T-helper 1 cell treated with Interleukin-12 subunit alpha and Interleukin-12 subunit beta and Interleukin-4 antibody, amounts not matched to agents 30 ng/mL and 1 ng/mL, for 36 hours (primary cell): ENCODE data around the gene ITPR3. TPM values are rescaled to one million over a fixed set of nuclear protein-coding genes. Genes with fewer than 3 reads are reported as not detected.

Experiments
- intact Hi-C: fragments of 100-400 bp; cut with micrococcal nuclease; formaldehyde crosslinking; loops from one replicate; pipeline ENCODE4 v1.15.1; 2024
- total RNA-seq: library from RNA; stranded (reverse); gene quantifications from 2 replicates; pipeline ENCODE4 v1.2.3, GENCODE V29; 2022

The ITPR3 gene
- total RNA-seq, 1 donor from 2014 or later = 46.9 TPM

DNA sequence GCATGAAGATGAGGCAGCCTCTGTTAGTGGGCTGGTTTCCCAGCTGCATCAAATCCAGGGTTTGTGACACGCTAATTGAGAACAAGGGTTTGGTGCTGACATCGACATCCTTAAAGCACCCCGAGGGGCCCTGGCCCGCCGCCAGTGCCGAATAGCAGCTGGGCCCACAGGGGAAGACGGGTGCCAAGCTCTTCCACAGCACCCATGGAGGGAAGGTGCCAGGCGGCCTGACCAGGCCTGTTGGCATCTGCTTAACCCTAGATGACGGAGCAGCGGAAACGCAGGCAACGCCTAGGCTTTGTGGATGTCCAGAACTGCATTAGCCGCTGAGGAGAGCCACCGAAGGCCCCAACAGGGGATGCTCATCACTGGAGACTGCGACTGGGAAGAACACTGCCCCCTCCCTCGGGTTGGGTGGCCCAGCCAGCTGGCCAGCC lies 74.3 kb downstream of the ITPR3 start:
- intact Hi-C loops = no loop called here

DNA sequence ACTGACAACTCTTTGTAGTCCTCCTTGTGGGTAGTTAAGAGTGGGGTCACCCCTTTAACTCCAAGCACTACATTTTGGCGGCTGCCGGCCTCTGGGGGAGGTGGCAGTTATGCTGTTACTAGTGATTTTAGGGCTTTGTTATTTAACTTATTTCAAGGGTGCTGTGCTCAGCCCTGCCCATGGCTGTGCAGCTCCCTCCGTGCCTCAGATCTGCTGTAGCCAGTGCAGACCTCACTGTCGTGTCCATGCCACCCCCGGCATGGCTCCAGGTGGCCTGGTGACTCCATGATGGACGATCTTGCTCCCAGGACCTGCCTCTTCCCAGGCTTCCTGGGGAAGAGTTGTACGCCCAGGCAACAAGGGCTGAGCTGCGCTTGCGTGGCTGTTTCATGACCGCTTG lies 75.0 kb downstream of the ITPR3 start:
- intact Hi-C loops = loop anchor here (1.0 kb wide), 1 partner anchor 15 kb away; the partner anchor contains the start of gene UQCC2

DNA sequence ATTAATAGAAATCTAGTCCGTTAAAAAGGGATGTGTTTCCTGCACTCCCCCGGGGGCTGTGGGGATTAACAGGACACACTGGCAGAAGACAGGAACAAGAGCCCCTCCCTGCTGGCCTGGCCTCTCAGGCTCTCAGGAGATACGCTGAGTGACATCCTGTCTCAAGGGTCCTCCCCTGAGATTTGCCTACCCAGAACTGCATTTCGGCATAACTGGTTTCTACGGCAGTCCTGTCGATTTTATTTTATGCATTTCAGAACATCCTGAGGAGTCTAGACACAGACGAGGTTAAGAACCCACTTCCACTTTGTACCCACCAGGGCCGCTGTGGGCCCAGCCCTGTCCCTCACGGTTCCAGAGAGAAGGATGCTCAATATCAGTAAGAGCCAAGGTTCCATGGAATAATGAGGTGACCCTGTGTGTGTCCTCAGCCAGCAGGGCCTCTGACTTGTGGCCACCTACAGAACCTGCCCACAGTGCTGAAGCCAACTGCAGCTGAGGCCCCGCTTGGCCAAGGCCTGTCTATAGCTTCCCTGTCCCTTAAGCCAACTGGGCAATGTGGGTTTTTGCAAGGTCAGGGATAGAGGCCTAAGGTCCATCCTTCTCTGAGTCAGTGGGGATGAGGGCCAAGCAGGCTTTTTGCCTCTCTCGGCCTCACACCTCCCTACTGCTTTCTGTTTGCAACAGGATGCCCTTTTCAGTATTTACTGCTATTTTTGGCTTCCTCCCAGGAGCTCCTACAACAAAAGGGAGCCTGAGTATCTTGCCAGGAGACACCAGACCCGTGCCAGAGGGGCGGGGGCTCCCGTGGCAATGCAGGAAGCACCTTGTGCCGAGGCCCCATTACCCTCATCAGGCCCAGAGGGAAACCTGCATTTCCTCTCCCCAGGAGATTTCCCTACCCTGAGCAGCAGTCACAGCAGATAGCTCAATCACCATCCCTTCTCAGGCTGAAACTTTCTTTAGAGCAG lies 75.7 kb downstream of the ITPR3 start:
- intact Hi-C loops = loop anchor here (1.0 kb wide), 1 partner anchor 14 kb away; the partner anchor contains the start of gene UQCC2

DNA sequence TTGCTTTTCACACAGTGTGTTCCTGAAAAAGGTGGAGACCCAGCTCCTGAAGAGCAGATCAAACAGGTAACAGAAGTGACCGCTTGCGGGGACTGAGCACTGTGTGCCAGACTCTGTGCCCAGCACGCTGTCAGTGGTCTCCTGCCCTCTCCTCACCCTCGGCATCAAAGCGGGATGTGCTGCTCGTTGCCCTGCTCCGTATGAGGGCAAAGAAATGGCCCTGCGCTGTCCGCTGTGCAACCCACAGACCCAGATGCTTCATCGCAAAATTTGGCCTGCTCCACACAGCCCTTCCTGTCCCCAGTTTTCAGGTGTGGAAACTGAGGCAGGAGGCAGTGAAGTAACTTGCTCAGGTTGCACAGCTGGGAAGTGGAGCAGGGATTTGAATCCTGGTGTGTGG lies 76.7 kb downstream of the ITPR3 start:
- intact Hi-C loops = no loop called here

DNA sequence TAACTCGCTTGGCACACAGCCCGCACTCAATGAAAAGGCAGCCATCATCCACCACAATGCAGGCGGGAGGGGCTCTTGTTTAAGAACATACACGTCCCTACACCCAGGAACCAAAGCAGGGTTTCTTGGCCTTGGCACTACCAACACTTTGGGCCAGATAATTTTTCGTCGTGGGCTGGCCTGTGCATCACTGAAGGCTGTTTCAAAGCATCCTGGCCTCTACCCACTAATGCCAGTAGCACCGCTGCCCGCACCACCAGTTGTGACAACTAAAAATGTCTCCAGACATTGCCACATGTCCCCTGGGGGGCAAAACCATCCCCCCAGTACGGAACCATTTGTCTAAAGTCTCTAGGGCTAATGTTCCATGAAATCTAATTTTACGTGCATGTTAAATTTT lies 77.4 kb downstream of the ITPR3 start:
- intact Hi-C loops = no loop called here

DNA sequence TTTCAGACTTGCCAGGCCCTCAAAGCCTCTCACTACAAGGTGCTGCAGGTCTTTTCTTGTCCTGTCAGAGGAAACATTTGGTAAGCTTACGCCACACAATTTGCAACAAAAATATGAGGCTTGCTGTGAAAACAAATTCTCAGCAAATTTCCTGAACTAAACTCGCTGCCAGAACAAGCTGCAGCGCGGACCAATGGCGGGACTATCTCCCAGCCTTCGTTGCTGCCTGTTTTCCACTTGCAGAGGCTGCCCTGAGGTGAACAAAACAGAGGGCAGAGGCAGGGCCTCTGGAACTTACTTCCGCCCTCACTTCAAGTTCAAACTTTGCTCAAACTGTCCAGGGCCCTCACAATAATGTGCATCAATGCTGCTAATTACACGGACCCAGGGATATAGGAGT lies 78.0 kb downstream of the ITPR3 start:
- intact Hi-C loops = no loop called here

DNA sequence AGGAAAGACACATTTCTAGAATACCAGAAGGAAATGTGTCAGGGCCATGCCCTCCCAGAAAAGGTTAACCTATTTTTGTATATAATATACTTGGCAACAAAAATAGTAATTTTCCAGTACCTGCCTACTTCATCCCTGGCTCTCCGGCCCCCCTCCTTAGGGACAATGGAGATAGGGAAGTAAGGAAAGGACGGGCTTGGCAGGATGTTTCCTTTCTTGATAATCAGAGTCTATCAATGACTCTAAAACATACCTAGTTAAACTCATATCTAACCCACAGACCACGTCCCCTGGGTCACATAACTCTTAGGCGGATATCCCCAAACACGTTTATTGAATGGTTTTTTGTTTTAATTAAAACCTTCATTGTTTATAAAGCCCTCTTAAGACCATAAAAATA lies 78.6 kb downstream of the ITPR3 start:
- intact Hi-C loops = loop anchor here (1.0 to 5.0 kb wide), 8 partner anchors 12 to 309 kb away; partner anchors contain the start of genes ITPR3, KIFC1, PHF1 and UQCC2

DNA sequence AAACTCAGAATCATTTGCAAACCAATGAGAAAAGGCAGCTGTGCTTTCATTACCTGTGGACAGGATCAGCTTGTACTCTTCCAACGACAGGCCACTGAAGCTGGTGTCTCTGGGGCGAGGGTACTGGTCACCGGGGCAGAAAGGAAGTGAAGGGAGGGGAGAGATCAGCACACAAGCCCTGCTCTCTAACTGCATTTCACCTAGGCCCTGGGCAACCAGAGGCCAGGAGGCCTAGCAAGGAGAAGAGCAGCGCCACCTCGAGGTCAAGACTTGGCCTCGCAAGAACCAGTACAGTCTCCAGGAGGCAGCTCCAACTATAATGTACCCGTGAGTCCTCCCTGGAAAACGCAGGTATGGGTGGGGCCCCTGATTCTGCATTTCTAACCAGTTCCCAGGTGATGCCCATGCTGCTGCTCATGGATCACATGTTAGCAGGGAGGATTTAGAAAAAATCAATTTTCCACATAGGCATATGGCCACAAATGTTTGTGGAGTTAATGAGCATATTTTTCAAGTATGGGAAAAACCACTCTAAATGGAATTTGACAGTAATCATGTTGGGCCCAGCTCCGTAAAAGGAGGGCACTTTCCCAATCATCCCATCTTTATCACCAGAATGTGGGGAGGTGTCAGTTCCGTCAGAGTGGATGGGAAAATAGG lies 79.4 kb downstream of the ITPR3 start:
- intact Hi-C loops = loop anchor here (1.0 to 5.0 kb wide), 8 partner anchors 11 to 310 kb away; partner anchors contain the start of genes ITPR3, KIFC1, PHF1 and UQCC2

DNA sequence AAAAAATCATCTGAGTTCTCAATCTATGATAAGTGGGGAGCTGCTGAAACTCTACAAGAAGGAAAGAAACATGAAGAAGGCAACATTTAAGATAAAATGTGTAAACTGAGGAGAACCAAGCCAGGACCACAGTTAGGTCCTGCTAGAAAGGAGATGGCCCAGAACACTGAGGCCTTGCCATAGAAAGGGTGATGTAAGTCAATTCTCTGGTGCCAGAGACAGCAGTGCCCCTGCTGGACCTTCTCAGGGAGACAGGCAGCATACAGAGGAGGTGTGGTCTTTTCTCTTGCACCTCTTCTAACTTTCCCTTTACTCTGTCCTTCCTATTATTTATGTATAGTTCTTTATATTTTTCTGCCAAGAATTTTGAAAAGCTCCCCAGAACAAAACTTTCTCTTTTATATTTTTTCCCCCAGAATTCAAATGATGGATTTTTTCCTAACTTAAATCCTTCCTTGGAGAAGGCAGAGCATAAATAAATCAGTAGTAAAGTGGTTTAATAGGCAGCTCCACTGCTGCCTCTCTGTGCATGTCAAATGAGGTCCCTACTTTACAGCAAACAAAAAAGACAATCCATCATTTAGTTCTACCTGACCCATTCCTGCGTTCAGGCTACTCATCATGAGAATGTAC lies 81.3 kb downstream of the ITPR3 start:
- intact Hi-C loops = loop anchor here (5.0 kb wide), 1 partner anchor 290 kb away; the partner anchor contains the start of gene PHF1

DNA sequence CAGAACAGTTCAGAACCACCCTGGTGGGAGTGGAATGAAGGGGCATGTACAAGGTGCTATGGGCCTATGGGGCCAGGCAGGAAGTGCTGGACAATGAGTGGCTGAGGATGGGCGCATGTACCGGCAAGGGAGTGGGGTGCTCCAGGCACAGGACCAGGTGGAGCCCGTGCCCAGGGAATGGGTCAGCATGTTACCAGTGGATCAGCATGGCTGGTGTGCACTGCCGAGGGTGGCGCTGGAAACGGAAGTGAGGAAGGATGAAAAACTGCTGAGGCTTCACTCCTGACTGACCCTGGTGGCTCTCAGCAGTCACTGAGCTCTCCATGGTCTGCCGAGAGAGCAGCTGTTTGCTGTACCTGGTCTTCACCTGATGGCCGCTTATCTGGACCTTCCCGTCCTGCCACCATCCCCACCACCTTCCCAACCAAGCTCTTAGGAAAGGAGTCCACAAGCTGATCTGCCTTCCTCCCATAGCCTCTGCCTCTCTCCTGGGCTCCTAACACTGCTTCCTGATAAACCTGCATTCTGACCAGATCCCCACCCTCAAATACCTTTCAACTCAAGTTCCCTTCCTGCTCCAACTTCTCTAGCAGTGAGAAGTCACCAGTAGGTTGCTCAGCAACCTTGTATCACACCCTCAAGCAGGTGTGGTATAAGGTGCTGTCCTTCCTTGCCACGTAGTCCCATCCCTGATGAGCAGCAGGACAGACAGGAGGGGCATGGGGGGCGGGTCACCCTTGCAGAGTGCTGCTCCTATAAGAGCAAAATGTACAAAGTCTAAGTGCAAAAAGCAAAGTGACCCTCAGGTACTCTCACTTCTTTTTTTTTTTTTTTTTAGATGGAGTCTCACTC lies 83.3 kb downstream of the ITPR3 start:
- intact Hi-C loops = loop anchor here (5.0 kb wide), 1 partner anchor 292 kb away; the partner anchor contains the start of gene PHF1

DNA sequence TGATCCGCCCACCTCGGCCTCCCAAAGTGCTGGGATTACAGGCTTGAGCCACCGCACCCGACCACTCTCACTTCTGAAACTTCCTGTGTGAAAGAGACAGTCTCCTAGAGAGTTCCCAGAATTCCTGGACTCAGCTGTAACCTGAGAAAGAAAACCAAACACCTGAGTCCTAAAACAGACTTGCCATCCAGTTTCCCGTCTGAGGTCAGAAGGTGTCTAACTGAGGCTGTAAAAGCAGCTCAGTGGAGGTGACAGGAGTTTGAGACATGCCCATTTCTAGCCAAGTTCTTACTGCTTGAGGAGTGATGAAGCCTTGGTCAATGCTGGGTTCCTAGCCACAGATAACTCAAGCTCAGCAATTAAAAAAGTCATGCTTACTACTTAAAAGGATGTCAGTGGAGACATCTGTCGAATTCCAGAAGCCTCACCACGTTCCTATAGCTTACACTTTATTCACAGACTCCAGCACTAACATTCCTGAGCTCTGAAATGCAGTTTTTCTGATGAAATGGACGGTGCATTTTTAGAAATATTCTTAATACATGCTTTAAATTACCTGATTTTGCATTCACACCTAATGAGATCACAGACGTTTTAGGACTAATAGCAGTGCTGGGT lies 84.3 kb downstream of the ITPR3 start:
- intact Hi-C loops = no loop called here

DNA sequence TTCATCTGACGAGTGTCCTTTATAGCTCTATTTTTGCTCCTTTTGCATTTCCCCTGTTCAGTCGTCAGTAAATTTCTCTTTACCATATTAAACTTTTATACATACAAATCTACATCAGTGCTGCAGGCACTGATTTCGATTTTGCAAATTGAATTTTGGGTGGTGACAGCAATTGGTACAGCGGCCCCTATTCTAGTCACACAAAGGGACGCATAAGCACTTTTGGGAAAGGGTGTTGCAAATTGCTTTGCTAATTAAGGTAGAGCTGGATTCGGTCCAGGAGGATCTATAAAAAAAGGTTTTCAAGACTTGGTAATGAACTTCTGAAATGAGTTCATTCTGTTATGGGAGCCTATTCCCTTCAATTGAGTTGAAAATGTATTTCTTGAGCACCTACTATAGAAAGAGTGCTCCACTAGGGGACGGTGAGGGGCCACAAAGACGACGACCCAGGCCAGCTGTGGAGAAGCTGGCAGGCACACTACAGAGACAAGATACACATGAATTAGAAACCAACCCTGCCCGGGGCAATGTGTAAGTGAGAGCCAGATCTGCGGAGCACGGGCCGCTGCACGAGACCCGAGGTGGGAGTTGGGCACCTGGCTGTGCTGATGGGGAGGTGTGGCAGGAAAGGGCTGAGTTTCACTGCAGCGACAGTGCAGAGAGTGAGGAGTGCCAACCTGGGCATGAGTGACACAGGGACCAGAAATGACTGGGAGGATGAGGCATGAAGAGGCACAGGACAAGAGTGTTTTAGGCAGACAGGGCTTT lies 85.0 kb downstream of the ITPR3 start:
- intact Hi-C loops = no loop called here

DNA sequence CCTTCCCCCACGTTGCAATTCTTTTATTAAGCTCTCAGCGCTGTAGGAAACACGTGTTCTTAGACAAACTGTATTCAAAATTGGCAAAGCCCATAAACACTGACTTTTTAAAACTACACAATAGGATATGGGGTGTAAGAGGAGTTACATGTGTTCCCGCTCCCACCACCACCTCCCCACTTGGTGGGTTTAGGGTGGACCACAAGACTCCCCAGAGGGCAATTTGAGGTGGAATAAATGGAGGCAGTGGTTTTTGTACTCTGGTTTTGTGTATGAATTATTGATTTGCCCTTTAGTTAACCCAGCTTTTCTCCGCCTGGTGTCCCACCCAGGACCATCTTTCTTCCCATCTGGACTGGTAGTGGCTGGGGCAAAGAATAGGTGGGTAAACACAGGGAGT lies 86.6 kb downstream of the ITPR3 start:
- intact Hi-C loops = no loop called here

DNA sequence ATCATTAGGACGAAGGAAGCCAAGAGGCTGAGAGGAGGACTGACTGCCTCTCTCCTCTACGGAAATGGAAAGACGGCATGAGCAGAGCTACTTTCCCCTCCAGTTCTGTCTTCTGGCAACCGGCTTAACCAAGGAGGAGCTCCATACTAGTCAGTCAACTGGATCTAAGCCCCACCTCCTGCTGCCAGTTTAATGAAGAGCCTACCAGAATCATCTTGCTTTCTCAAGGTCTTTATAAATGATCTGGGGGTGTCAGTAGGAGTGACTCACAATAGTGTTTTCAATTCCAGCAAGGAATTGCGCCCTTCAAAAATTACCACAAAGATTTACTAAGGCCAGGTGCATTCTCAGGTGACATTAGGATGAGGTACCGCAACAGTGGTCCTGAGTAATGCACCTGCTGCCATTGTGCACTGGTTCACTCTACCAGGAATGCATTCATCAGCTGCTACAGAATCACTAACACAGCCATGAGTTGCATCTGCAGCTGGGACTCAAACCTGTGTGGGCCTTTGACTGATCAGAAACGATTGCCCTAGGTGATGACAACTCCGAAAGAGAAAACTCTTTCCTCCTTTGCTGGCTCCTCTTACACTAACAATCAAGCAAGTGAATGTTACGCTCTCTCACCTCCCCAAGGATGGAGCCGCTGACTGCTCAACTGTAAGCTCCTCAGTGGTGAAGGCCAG lies 87.5 kb downstream of the ITPR3 start:
- intact Hi-C loops = no loop called here

DNA sequence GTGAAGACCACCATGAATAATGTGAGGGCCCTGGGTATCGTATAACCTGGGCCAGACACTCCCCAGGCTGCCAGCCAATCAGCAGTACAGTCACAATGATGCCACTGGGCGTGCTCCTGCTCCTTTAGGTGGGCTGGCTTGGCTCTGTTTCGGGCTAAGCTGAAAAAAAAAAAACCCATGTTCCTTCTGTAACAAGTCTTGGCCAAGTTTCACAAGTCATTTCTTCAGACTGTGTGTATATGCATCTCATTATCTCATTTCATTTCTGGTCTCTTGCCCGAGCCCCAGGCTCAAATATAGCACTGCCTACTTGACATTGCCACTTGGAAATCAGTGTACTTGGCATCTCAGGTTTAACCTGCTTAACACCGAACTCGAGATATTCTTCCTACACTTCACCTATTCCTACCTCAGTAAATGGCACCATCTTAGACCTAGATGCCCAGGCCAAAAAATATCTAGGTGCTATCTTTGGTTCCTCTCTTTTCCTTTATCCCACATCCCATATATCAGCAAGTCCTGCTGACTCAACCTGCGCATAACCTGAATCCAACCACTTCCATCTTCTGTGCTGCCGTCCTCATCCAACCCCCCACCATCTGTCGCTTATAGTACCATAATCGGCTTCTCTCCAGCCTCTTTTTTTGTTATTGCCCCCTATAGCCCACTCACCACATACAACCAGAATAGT lies 88.6 kb downstream of the ITPR3 start:
- intact Hi-C loops = loop anchor here (2.0 to 5.0 kb wide), 2 partner anchors 125 to 292 kb away; partner anchors contain the start of gene CUTA

DNA sequence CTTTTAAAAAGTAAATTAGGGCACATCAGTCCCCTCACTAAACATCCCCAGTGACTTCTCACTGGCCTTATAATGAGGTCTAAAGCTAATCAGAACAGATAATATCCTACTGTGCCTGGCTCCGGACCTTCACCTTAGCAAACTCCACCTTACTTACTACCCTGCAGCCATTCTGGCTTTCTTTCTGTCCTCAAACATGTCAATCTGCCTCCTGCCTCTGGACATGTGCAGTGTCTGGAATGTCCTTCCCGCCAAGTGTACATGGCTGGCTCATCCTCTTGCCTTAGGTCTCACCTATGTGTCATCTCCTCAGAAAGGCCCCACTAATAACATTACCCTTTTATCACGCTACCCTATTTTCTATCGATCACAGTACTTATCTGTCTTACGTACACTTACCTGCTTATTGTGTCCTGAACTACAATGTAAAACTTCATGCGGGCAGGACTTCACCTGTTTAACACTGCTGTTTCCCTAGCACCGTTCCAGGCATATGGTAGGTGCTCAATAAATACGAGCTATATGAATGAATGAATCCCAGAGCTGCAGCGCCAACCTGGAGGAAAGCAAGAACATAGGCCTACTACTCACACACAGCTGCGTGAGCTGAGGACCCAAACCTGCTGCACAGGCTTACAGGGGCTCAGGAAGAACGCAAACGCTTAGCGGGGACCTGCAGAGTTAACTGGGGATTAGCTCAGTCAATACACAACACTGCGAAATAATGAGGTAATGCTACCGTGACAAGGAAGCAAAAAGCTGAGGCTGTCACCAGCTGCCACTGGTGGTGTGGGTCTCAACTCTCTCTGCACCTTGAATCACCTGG lies 89.4 kb downstream of the ITPR3 start:
- intact Hi-C loops = loop anchor here (1.0 to 5.0 kb wide), 11 partner anchors 10 to 439 kb away; partner anchors contain the start of genes CUTA, ITPR3, KIFC1 and LEMD2
